ENCODE data around the gene PDHX. TPM values are rescaled to one million over a fixed set of nuclear protein-coding genes. Genes with fewer than 3 reads are reported as not detected.

Gene PDHX
- total RNA-seq, 4 donors from 2014 or later: 28.7 to 50.1 (median 39.6) TPM

DNA sequence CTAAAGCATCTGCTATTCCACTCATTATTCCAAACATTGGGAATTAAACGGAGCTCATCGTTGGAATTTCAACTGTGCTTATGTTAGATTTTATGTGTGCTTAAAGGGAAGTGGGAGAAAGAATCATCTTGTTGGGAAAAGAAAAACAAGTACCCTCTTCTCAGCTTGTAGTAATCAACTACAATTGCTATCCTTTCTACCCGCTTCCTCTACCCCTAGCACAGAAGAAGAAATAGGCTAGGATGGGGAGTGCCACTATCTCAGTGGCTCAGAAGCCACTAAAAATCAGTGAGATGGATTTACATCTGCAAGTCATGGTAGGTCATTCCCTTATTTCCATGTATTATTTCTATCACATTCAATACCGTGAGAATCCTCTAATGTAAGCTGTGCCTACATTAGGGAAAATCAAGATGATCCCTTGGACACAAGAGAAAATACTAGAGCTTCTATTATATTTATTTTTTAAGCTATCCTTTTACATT is 124.7 kb downstream of the PDHX start:
- no peaks in the 10 kb centered on the region for H3K27me3 ChIP-seq
- TF ChIP-seq, protein P1, sequence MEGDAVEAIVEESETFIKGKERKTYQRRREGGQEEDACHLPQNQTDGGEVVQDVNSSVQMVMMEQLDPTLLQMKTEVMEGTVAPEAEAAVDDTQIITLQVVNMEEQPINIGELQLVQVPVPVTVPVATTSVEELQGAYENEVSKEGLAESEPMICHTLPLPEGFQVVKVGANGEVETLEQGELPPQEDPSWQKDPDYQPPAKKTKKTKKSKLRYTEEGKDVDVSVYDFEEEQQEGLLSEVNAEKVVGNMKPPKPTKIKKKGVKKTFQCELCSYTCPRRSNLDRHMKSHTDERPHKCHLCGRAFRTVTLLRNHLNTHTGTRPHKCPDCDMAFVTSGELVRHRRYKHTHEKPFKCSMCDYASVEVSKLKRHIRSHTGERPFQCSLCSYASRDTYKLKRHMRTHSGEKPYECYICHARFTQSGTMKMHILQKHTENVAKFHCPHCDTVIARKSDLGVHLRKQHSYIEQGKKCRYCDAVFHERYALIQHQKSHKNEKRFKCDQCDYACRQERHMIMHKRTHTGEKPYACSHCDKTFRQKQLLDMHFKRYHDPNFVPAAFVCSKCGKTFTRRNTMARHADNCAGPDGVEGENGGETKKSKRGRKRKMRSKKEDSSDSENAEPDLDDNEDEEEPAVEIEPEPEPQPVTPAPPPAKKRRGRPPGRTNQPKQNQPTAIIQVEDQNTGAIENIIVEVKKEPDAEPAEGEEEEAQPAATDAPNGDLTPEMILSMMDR (IDR thresholded peaks at IDR 0.05): no peak
- TF ChIP-seq EP300 (IDR thresholded peaks at IDR 0.05): no peak
- no peaks in the 10 kb centered on the region for H3K36me3 ChIP-seq
- 82 to 87% methylated on average over 2 to 4 of the region's 4 CpGs for WGBS, 2 donors (ENCODE audit: low coverage in 1 of 2)
- no peaks in the 10 kb centered on the region for H3K9me3 ChIP-seq
- ATAC-seq: no peak
- peaks cover 0 to 19% (median 0%) of the 10 kb centered on the region in 3 donors for H3K4me1 ChIP-seq
- H3K4me3 ChIP-seq: no peak overlapping the region
- H3K27ac ChIP-seq: no peak overlapping the region

DNA sequence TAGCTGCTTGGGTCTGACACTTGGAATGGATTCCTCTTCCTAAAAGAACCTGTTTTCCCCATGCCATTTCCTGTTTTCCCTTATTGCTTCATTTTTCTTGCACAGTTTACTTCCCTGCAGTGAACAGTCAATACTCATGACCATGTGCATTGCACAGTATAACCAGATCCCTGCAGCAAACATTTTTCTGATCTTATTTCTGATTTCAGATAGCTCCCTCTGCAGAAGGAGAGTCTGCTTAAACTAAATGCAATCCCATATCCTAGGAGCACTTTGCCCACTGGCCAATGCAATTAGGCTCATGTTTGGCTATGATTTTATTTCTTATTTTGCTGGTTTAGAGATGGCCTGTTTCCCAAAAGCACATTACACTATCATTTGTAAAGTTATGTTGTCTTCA is 125.8 kb downstream of the PDHX start:
- TF ChIP-seq, protein P1 (IDR thresholded peaks at IDR 0.05): no peak
- TF ChIP-seq POLR2A (IDR thresholded peaks at IDR 0.05) (no peak), POLR2AphosphoS5 (IDR thresholded peaks at IDR 0.05) (no peak), EP300 (IDR thresholded peaks at IDR 0.05) (no peak)
- Histone ChIP-seq H3K9me3 (no peaks in the 10 kb centered on the region), H3K4me1 (peaks cover 0 to 19% (median 0%) of the 10 kb centered on the region in 3 donors), H3K4me3 (no peak overlapping the region), H3K27ac (no peak overlapping the region), H3K27me3 (no peaks in the 10 kb centered on the region), H3K36me3 (no peaks in the 10 kb centered on the region)
- no peak for ATAC-seq

DNA sequence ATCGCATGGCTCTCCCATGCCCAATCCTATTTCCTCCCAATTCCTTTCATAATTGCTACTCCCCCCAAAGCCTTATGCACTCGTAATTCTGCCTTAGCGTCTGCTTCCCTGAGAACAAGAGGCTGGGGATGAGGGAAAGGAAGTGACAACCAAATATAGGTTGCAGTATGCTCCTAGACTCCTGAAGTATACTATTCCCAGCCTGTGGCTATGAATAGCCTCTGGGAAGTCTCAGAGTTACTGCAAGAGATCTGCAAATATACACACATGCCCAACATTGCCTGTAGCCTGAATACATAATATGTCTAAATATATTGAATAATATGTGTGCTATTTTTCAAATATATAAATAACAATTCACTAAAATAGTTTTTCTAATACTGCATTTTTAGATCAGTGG is 126.5 kb downstream of the PDHX start:
- TF ChIP-seq, protein P1 (IDR thresholded peaks at IDR 0.05): no peak
- TF ChIP-seq POLR2AphosphoS5 (IDR thresholded peaks at IDR 0.05) (no peak), EP300 (IDR thresholded peaks at IDR 0.05) (no peak), POLR2A (IDR thresholded peaks at IDR 0.05) (no peak)
- H3K27me3 ChIP-seq: no peaks in the 10 kb centered on the region
- no peaks in the 10 kb centered on the region for H3K9me3 ChIP-seq
- WGBS, 2 donors (ENCODE audit: low coverage in 1 of 2): 51 to 57% methylated on average over 3 of the region's 3 CpGs
- no peak overlapping the region for H3K4me3 ChIP-seq
- peaks cover 0 to 19% (median 0%) of the 10 kb centered on the region in 3 donors for H3K4me1 ChIP-seq
- H3K27ac ChIP-seq: no peak overlapping the region
- no peaks in the 10 kb centered on the region for H3K36me3 ChIP-seq
- no peak for ATAC-seq

DNA sequence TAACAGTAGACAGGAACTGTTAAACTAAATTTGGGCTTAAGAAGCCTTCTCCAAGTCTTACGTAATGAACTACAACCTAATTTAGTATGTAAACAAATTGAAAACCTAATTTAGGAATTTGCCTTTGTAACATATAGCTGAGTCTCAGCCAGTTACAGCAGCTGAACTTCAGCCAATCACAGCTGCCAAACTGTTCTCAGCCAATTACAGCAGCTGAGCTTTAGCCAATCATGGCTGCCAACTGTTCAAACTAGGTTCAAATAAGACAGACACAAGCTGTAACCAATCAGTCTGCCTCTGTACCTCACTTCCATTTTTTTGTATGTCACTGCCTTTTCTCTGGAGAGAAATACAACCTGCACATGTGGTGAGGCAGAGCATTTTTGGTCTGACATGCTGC is 127.5 kb downstream of the PDHX start:
- no peaks in the 10 kb centered on the region for H3K27me3 ChIP-seq
- no peak overlapping the region for H3K4me3 ChIP-seq
- H3K27ac ChIP-seq: no peak overlapping the region
- 38 to 58% methylated on average over 1 of the region's 1 CpG for WGBS, 2 donors (ENCODE audit: low coverage in 1 of 2)
- no peak for TF ChIP-seq POLR2A (IDR thresholded peaks at IDR 0.05)
- TF ChIP-seq EP300 (IDR thresholded peaks at IDR 0.05): no peak
- TF ChIP-seq, protein P1 (IDR thresholded peaks at IDR 0.05): no peak
- TF ChIP-seq POLR2AphosphoS5 (IDR thresholded peaks at IDR 0.05): no peak
- H3K4me1 ChIP-seq: peaks cover 0 to 25% (median 0%) of the 10 kb centered on the region in 3 donors
- H3K36me3 ChIP-seq: no peaks in the 10 kb centered on the region
- H3K9me3 ChIP-seq: no peaks in the 10 kb centered on the region
- no peak for ATAC-seq

DNA sequence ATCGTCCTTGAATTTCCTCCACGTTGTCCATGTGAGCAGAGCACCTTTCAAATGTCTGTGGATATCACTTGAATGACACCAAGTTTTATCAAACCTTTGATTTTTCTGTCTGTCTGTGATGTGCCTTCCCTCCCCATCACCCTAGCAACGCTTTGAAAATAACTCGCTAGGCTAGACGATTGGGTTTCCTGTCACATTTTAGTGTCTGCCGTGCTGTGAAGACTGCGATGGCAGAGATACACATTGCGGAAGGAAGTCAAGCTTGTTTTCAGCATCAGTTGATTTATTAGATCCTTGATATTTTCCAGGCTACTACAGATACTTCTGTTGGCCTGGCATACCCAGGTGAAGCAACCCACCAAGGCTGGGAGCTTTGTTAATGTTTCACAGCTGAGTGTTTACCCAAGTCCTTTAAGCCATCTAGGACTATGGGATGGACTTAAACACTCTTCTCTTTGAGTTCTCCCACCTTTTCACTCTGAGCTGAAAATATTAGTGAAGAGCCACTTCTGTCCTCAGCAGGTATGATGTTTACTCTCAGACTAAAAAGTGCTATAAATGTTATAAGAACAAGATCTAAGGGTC is 128.9 kb downstream of the PDHX start:
- no peaks in the 10 kb centered on the region for H3K9me3 ChIP-seq
- no peaks in the 10 kb centered on the region for H3K36me3 ChIP-seq
- peak overlapping the region in 1 of 4 donors; percentile 9 for H3K27ac ChIP-seq
- H3K4me3 ChIP-seq: no peak overlapping the region
- no peak for ATAC-seq
- TF ChIP-seq EP300 (IDR thresholded peaks at IDR 0.05): no peak
- no peak for TF ChIP-seq POLR2AphosphoS5 (IDR thresholded peaks at IDR 0.05)
- TF ChIP-seq POLR2A (IDR thresholded peaks at IDR 0.05): no peak
- TF ChIP-seq, protein P1 (IDR thresholded peaks at IDR 0.05): no peak
- H3K27me3 ChIP-seq: no peaks in the 10 kb centered on the region
- whole genome bisulfite sequencing, 2 donors (ENCODE audit: low coverage in 1 of 2): 76 to 78% methylated on average over 7 to 8 of the region's 8 CpGs
- H3K4me1 ChIP-seq: peaks cover 0 to 25% (median 0%) of the 10 kb centered on the region in 3 donors

Data from gastroesophageal sphincter (tissue), 4 donors.